ENCODE results near the gene CALU. TPM values are rescaled to one million over a fixed set of nuclear protein-coding genes. Genes with fewer than 3 reads are reported as not detected.

CALU gene
- total RNA-seq (10 to 100 TPM; 50.4 to 98.8 (median 60.8) TPM), polyA plus RNA-seq (10 to 100 TPM in 2 of 3 donors, 1 to 10 TPM in 1; 7.9 to 15.6 (median 13.6) TPM)
- long read RNA-seq, donor 1, transcript CALU-201 (7 exons, 3,357 nt): major isoform, 40 of 56 reads
- long read RNA-seq, donor 1, transcript CALU-202 (7 exons, 2,438 nt): minor isoform, 5 of 56 reads
- long read RNA-seq, donor 1, partial matches to known transcripts: 9 of 56 reads
- long read RNA-seq, donor 1, other reads (novel, unspliced or antisense): 0 of 56 reads
- long read RNA-seq, donor 2, transcript CALU-201 (7 exons, 3,357 nt): major isoform, 34 of 159 reads
- long read RNA-seq, donor 2, transcript CALU-202 (7 exons, 2,438 nt): minor isoform, 8 of 159 reads
- long read RNA-seq, donor 2, partial matches to known transcripts: 117 of 159 reads
- long read RNA-seq, donor 2, other reads (novel, unspliced or antisense): 0 of 159 reads

DNA sequence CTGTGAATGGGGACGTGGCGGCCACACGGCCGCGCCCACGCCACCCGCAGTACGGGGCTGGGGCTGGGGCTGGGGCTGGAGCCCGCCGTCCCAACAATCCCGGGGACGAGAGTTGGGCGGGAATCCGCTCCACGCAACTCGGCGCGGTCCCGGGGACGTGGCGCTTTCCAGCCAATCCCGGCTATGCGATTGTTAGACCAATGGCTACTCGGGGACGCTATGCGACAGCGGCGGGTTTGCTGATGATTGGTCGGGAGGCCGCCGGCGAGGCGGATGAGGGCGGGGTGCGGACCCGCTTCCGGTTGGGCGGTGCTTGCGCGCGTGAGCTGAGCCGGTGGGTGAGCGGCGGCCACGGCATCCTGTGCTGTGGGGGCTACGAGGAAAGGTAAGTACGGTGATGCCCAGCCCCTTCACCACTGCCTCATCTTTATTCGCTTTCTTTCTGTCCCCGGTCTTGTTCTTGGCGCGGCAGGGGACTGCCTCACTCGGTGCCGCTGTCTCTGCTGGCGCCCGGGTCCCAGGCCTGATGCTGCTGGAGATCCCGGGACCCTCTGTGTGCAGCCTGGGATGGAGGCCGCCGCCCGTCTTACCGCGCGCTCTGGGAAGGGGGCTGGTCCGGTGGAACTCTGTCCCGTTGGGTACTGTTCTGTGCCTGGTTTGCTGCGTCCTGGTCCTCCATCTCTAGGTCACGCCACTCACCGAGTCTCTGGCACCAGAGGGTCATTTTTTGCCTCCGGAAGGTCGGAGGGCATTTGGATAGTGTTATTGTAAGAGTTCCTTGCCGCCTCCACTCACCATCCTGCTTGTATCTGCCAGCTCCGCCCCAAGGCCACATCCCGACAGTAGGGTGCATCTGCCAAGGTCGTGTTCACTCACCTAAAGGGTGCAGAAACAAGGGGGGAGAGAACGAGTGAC, at the start of gene CALU:
CALU (plus strand) TSS at position 312 of the 915 bp plus-strand sequence. CDS start 9,225 bp downstream, outside the sequence.
- peak within 1 kb of the TSS; percentile 81 to 97 (median 88) for H3K4me3 ChIP-seq
- H3K9me3 ChIP-seq: no peaks in the 10 kb centered on the region
- H3K27me3 ChIP-seq (replicated peaks in 1 of 7): no peaks in the 10 kb centered on the region
- peak; percentile 98 for DNase-seq
- TF ChIP-seq POLR2AphosphoS5 (IDR thresholded peaks at IDR 0.05) (peak; percentile 94 to 97 (median 95)), POLR2A (IDR thresholded peaks at IDR 0.05) (peak in 2 of 3 donors; percentile 13 to 71), CTCF (IDR thresholded peaks at IDR 0.05 in 8 of 11, conservative IDR thresholded peaks at IDR 0.05 in 3 of 11) (peak in 1 of 11 experiments; percentile 15)
- H3K36me3 ChIP-seq: no peaks in the 10 kb centered on the region
- intact Hi-C loops (cut with DNase I; ENCODE audit: low total_unique reads): no loop called here
- H3K4me1 ChIP-seq: peaks cover 15 to 80% (median 55%) of the 10 kb centered on the region in 6 donors
- H3K27ac ChIP-seq: peak within 1 kb of the TSS; percentile 74 to 94 (median 92)
- WGBS, 5 donors: 0% methylated on average over 51 to 74 of the region's 74 CpGs

- no peak for DNase-seq
- Histone ChIP-seq H3K9me3 (no peaks in the 10 kb centered on the region), H3K36me3 (no peaks in the 10 kb centered on the region), H3K27me3 (replicated peaks in 1 of 7) (peaks cover 0 to 13% (median 0%) of the 10 kb centered on the region in 7 donors), H3K4me3 (no peak overlapping the region), H3K27ac (no peak overlapping the region), H3K4me1 (no peaks in the 10 kb centered on the region)
- intact Hi-C loops (cut with DNase I; ENCODE audit: low total_unique reads): no loop called here
- TF ChIP-seq POLR2AphosphoS5 (IDR thresholded peaks at IDR 0.05) (no peak), CTCF (IDR thresholded peaks at IDR 0.05 in 8 of 11, conservative IDR thresholded peaks at IDR 0.05 in 3 of 11) (no peak), POLR2A (IDR thresholded peaks at IDR 0.05) (no peak)
- 67 to 88% (median 80%) methylated on average over 1 of the region's 1 CpG for WGBS, 5 donors
Observed at GRCh38 chr7:128691227-128691626, 47.9 kb upstream of the CALU start.

DNA sequence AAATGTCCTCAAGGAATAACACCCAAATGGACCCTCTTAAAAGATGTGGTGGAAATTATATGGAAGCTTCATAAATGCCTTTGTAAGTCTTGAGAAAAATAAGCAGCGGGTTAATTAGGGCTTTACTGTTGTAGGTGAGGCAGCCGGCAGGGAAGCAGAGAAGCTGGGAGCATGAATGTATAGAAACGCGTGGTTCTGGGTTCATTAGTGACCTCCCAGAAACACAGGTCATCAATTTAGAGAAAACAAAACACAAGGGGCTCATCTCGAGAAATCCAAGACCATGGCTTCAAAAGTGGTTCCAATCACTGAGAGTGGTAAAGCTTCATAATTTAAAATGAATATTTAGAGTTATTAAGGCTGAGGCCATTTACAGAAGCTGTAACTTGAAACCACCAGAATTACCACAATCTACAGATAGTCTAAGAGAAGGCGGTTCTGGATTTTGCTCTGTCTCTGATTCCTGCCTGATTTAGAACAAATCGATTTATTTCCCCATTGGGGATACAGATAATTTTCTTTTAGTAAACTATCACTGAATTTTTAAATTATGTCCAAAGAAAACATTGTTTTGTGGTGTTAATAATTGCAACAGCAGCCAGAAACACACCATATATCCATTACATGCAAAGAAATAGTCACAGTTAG, 46.4 kb upstream of the CALU start:
- 79 to 87% (median 80%) methylated on average over 7 of the region's 7 CpGs for WGBS, 5 donors
- intact Hi-C loops (cut with DNase I; ENCODE audit: low total_unique reads): no loop called here
- Histone ChIP-seq H3K27me3 (replicated peaks in 1 of 7) (peaks cover 0 to 28% (median 13%) of the 10 kb centered on the region in 7 donors), H3K9me3 (no peaks in the 10 kb centered on the region), H3K27ac (no peak overlapping the region), H3K4me1 (peaks cover 0 to 8% (median 7%) of the 10 kb centered on the region in 6 donors), H3K4me3 (no peak overlapping the region), H3K36me3 (no peaks in the 10 kb centered on the region)
- TF ChIP-seq POLR2A (IDR thresholded peaks at IDR 0.05): no peak
- TF ChIP-seq CTCF (IDR thresholded peaks at IDR 0.05 in 8 of 11, conservative IDR thresholded peaks at IDR 0.05 in 3 of 11): no peak
- no peak for TF ChIP-seq POLR2AphosphoS5 (IDR thresholded peaks at IDR 0.05)
- DNase-seq: no peak

Data from spleen (tissue), 13 donors.